Fibroblast of upper back skin (primary cell): ENCODE data around the gene SLC6A17.

Experiments used
- DNase-seq: peaks from one replicate; pipeline ENCODE4 v3.0.0-alpha.2; 2013

The SLC6A17 gene

DNA sequence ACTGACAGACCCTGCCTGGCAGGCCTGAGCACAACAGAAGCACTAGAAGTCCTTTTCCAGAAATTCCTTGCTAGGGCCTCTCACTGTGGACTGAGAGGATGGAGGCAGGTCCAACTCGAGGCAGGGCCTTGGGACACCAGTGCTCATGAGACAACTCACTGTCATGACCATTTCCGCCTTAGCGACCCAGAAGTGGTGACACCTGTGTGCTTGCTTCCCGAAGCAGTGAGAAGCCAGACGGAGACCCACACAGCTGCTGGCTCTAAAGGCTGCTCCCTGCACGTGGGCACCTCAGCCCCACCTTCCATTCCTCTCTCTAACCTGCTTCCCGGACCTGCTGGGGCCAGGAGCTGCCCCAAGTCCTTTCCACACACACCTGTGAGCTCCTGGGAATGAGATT, 92.9 kb downstream of the SLC6A17 start:
- DNase-seq = no peak

DNA sequence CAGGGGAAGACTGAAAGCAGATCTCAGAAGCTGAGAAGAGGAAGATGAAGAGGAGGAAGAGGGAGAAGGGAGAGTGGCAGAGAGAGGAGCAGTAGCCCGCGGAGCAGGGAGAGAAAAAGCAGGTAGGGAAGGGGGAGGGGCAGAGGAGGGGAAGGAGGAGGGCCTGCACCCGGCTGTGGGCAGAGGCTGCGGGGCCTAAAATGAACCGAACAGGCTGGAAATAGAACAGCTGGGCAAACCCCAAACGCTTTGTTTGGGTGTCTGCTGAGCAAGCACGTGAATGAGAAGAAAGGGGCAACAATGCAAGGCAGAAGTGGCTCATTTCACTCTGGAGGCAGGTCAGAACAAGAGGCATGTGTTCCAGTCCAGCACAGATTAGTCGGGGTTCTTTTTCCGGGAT, 93.3 kb downstream of the SLC6A17 start:
- no peak for DNase-seq

DNA sequence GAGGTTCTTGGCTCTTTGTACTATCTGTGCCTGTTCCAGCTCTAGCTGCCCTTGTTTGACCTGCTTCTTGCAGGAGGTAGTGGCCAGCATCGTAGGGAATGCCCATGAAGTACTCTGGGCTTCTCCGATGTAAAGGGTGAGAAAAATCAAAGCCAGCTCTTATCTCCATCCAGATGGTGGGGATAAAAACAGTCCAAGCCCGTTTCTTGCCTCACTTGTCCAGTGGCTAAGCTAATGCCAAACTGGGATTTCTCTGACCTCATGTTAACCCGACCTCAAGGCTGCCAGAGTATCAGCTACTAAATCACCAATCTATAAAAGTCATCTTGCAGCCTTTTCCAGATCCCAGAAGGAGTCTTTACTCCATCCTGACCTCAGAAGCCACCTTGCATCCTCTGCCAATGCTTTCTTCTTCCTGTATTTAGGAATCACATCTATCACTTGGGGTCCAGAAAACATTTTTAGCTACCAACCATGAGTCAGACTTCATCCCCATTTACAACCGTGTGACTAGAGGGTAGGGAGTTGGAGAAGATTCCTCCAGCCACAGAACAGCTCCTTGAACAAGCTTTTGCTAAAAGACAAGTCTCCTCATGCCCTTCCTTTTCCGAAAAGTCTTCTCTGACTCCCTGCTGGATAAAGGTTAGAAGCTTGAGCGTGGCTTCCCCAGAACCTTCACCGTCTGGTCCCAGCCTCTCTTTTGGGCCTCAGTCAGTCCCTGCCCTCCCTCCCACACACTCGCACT, 95.8 kb downstream of the SLC6A17 start:
- DNase-seq = no peak

DNA sequence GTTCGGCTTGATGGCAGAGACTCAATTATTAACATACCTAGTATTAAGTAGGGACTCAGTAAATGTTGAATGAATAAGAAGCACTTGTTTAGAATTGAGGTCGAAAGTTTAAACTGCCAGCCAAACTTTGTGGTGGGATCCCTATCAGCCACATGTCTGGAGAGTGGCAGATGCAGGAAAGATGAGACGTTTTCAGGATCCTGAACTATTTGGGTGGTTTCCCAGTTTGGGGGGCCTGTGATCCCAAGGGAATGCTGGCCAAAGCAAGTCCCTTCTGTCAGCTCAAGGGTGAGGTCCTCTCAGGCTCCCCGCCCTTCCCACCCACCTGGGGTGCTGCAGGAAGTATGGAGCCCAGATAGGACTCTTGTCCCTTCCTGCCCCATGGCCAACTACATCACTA, 98.5 kb downstream of the SLC6A17 start:
- no peak for DNase-seq

DNA sequence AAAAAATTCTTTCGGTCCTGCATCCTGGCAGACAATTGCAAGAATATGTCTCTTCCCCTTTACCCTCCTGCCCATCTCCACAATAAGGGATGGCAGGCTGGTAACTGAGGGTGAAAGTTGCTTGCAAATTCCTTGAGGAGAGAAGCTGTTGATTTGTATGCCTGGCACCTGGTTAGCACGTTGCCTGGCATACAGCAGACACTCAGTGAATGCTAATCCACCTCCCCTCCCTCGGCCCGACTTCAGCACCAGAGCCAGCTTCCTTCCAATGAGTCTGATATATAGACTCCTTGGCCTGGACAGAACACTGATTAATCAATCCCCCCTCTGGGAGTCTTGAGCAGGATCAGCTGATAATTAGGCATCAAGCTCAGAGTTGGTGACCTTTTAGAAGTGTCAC, 99.0 kb downstream of the SLC6A17 start:
- no peak for DNase-seq

DNA sequence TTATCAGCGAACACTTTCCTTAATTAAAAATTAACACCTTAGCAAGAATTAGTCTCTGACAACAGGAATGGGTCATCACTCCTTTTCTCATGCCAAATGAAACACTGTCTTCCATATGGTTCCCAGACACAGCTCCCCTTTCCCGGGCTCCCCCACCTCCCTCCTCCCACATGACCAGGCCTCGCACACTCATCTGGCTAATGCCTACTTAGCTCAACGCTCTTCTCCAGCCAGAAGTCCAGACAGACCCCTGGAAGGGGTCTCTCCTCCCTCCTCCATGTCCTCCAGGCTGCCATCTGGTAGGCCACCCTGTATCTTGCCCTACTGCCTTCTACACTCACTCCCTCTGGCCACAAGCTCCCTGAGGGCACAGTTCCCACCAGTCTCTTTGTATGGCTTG, 99.7 kb downstream of the SLC6A17 start:
- no peak for DNase-seq

DNA sequence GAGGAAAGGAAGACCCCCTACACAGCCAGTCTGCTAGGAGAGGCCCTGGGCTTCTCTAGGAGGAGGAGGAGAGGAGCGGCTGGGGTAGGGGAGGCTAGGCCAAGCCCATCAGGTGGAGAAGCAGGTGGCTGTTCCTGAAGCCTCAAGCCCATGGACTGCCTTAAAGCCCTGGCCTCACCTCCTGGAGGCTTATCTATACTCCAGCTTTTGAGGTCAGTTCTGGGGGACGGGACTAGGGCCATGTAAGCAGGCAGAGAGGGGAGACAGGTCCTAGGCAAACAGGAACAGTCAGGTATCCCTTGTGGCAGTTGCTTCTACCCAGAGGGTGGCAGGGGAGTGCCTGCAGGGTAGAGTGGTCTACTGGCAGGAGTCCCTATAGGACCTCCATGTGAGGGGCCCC, 100.5 kb downstream of the SLC6A17 start:
- DNase-seq = no peak
